T-cell (primary cell): Measurements from ENCODE around the gene GGT7. TPM values are rescaled to one million over a fixed set of nuclear protein-coding genes. Genes with fewer than 3 reads are reported as not detected.
A peak's percentile ranks its signal among the peaks of the same experiment; 100 is the strongest.
"Not testable (repeated sequence)": the region's sequence is repeated elsewhere in the genome, so short reads cannot be mapped to it uniquely, and the experiment has no call there.

ENCODE experiments used
- ATAC-seq, 4 experiments: fragments of 200-7000 bp in 3 of 4; fragments of 150-1000 bp in 1 of 4; cut with Tn5 transposase; replicated peaks in 1 of 4; 1 replicate in 3 of 4; 2 replicates in 1 of 4; pipeline ENCODE4 v1.10.0; 2021; ENCODE audit warnings: moderate library complexity in 3 of 4, mild to moderate bottlenecking in 2 of 4, moderate number of reproducible peaks in 1 of 4
- CTCF ChIA-PET, 2 donors: fragments of 300-600 bp; sonication (Branson Sonifier 250); formaldehyde crosslinking; loops; one replicate each; lab custom pipeline; 2022; ENCODE audit warnings: antibody characterized with exemption in 2 of 2; lab: Charles Lee
- POLR2A ChIA-PET, 2 donors: fragments of 300-600 bp; sonication (Branson Sonifier 250); formaldehyde crosslinking; loops; one replicate each; lab custom pipeline; 2022; ENCODE audit warnings: antibody characterized with exemption in 2 of 2; lab: Charles Lee
- DNase-seq, 35 experiments: peaks; one replicate each; pipeline versions ENCODE4 v3.0.0 to v3.0.0-alpha.2; 2013 to 2023
- H3K27ac ChIP-seq: one replicate; pipeline ENCODE4 v1.5.1; 2013; ENCODE audit warnings: low read length
- H3K27me3 ChIP-seq, 2 experiments: replicated peaks in 1 of 2; 1 replicate in 1 of 2; 2 replicates in 1 of 2; pipeline versions ENCODE4 v1.6.1 to v1.7.0; 2013; ENCODE audit warnings: low read length in 1 of 2, mixed read lengths in 1 of 2; ENCODE audit not compliant: control insufficient read depth in 2 of 2, insufficient read depth in 2 of 2; ENCODE audit errors: extremely low read depth in 1 of 2
- H3K36me3 ChIP-seq, 2 donors: 1 replicate in 1 of 2; 2 replicates in 1 of 2; pipeline versions ENCODE4 v1.6.1 to v1.7.0; 2013; ENCODE audit warnings: low read length in 1 of 2; ENCODE audit not compliant: control insufficient read depth in 2 of 2, insufficient read depth in 1 of 2; ENCODE audit errors: extremely low read depth in 1 of 2
- H3K4me1 ChIP-seq, 2 experiments: 1 replicate in 1 of 2; 2 replicates in 1 of 2; pipeline versions ENCODE4 v1.6.1 to v1.7.0; 2013; ENCODE audit warnings: low read length in 2 of 2, mixed read lengths in 1 of 2; ENCODE audit not compliant: insufficient read depth in 2 of 2, control insufficient read depth in 1 of 2; ENCODE audit errors: extremely low read depth in 1 of 2
- H3K4me3 ChIP-seq, 2 donors: 1 replicate in 1 of 2; 2 replicates in 1 of 2; pipeline versions ENCODE4 v1.5.1 to v1.7.0; 2013; ENCODE audit warnings: mild to moderate bottlenecking in 2 of 2, low read length in 1 of 2, moderate library complexity in 1 of 2; ENCODE audit not compliant: control insufficient read depth in 1 of 2; ENCODE audit errors: extremely low read depth in 1 of 2
- H3K9me3 ChIP-seq: 2 replicates; pipeline ENCODE4 v1.7.0; 2013
- H3K27ac Mint-ChIP-seq, 2 donors: one replicate each; pipeline ENCODE4 v1.8.0; 2020 to 2021; ENCODE audit warnings: mild to moderate bottlenecking in 2 of 2, mixed read lengths in 2 of 2
- H3K27me3 Mint-ChIP-seq, 2 donors: one replicate each; pipeline ENCODE4 v1.8.0; 2021 to 2022; ENCODE audit warnings: mixed read lengths in 2 of 2
- H3K36me3 Mint-ChIP-seq: one replicate; pipeline ENCODE4 v1.8.0; 2021; ENCODE audit warnings: mixed read lengths
- H3K4me1 Mint-ChIP-seq, 3 donors: one replicate each; pipeline ENCODE4 v1.8.0; 2020 to 2022; ENCODE audit warnings: mixed read lengths in 3 of 3, mild to moderate bottlenecking in 1 of 3
- H3K4me3 Mint-ChIP-seq, 3 donors: one replicate each; pipeline ENCODE4 v1.8.0; 2020 to 2022; ENCODE audit warnings: mild to moderate bottlenecking in 3 of 3, mixed read lengths in 3 of 3, moderate library complexity in 3 of 3
- H3K9me3 Mint-ChIP-seq, 3 donors: one replicate each; pipeline ENCODE4 v1.8.0; 2020 to 2022; ENCODE audit warnings: mixed read lengths in 3 of 3
- WGBS: methylation state at CpG from one replicate; pipeline ENCODE4 v1.1.5; 2013; ENCODE audit warnings: missing lambda C conversion rate; ENCODE audit not compliant: insufficient coverage; 5-methylcytosine and 5-hydroxymethylcytosine counted together
- total RNA-seq, 35 experiments: library from RNA in 6 of 35; stranded (reverse) in 6 of 35; fragments of 120-200 nt in 1 of 35; gene quantifications; one replicate each; pipeline versions ENCODE4 v1.2.1 to v1.2.4 and lab custom pipeline; 2013 to 2026

GGT7 gene
- total RNA-seq, 5 donors from 2014 or later (not counting 1 experiment from before 2014, with no cell fraction given): 31.5 to 47.0 (median 38.1) TPM

GRCh38 chr20:34915131-34915530 lies 42.5 kb upstream of the GGT7 start:
- no peak overlapping the region for H3K4me3 Mint-ChIP-seq
- H3K4me1 ChIP-seq: peaks cover 0 to 10% of the 10 kb centered on the region in 2 experiments
- no peaks in the 10 kb centered on the region for H3K9me3 ChIP-seq
- no peaks in the 10 kb centered on the region for H3K9me3 Mint-ChIP-seq
- H3K36me3 ChIP-seq: peaks cover 0 to 5% of the 10 kb centered on the region in 2 donors
- no peaks in the 10 kb centered on the region for H3K27me3 Mint-ChIP-seq
- WGBS: no CpG with 5 or more reads among the region's 4 CpGs
- ChIA-PET POLR2A (no interaction called here), CTCF (interaction anchor here in 1 of 2 donors (0.5 kb wide), 1 partner anchor 396 kb away, joined by 9 read pairs; no protein-coding TSS in a partner anchor)
- H3K36me3 Mint-ChIP-seq: peaks cover 9% of the 10 kb centered on the region
- H3K4me1 Mint-ChIP-seq: peaks cover 20 to 26% (median 23%) of the 10 kb centered on the region in 3 donors
- no peak for DNase-seq
- H3K27ac Mint-ChIP-seq: no peak overlapping the region
- no peaks in the 10 kb centered on the region for H3K27me3 ChIP-seq
- no peak overlapping the region for H3K27ac ChIP-seq
- no peak for ATAC-seq
- H3K4me3 ChIP-seq: no peak overlapping the region

GRCh38 chr20:34907616-34908469 lies 35.2 kb upstream of the GGT7 start:
- ATAC-seq (peak in 2 of 4 experiments; percentile 20 to 44), DNase-seq (peak in 2 of 35 experiments; percentile 2 to 19)
- Mint-ChIP-seq H3K4me3 (no peak overlapping the region), H3K36me3 (peaks cover 3% of the 10 kb centered on the region), H3K4me1 (peaks cover 7% of the 10 kb centered on the region in 3 donors), H3K27me3 (no peaks in the 10 kb centered on the region), H3K27ac (peak overlapping the region in 1 of 2 donors; percentile 49), H3K9me3 (no peaks in the 10 kb centered on the region)
- Histone ChIP-seq H3K36me3 (no peaks in the 10 kb centered on the region), H3K27me3 (no peaks in the 10 kb centered on the region), H3K9me3 (no peaks in the 10 kb centered on the region), H3K4me3 (no peak overlapping the region), H3K27ac (no peak overlapping the region), H3K4me1 (peaks cover 0 to 4% of the 10 kb centered on the region in 2 experiments)
- ChIA-PET CTCF (no interaction called here), POLR2A (interaction anchor here in 1 of 2 donors (0.7 kb wide), 1 partner anchor 317 kb away, joined by 6 read pairs; no protein-coding TSS in a partner anchor)
- WGBS: 77% methylated on average over 3 of the region's 7 CpGs

DNA sequence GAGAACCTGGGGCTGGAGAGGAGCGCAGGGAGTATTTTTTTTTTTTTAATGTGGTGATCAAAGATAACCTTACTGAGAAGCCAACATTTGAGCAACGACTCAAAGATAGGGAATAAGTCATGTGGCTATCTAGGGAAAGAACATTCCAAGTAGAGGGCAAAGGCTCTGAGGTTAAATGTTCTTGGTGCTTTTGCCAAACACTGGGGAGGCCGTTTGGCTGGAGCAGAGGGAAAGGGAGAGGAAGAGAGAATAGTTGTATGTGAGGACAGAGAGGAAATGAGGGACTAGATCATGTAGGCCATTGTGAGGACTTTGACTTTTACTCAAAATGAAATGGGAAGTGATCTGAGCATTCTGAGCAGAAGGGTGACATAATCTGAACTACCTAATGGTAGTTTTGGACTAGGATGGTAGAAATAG lies 31.6 kb upstream of the GGT7 start:
- no peak overlapping the region for H3K27ac Mint-ChIP-seq

DNA sequence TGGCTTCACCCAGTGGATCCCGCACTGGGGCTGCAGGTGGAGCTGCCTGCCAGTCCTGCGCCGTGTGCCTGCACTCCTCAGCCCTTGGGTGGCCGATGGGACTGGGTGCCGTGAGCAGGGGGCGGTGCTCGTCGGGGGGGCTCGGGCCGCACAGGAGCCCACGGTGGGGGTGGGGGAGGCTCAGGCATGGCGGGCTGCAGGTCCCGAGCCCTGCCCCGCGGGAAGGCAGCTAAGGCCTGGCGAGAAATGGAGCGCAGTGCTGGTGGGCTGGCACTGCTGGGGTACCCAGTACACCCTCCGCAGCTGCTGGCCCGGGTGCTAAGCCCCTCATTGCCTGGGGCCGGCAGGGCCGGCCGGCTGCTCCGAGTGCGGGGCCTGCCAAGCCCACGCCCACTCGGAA lies 26.1 kb upstream of the GGT7 start:
- peaks cover 13% of the 10 kb centered on the region for H3K36me3 Mint-ChIP-seq
- H3K27me3 Mint-ChIP-seq, CTCF ChIA-PET: not testable (repeated sequence)

More for the DNA sequence above, 31.6 kb upstream of the GGT7 start:
- H3K4me1 ChIP-seq: peaks cover 0 to 4% of the 10 kb centered on the region in 2 experiments
- no peaks in the 10 kb centered on the region for H3K36me3 ChIP-seq
- Mint-ChIP-seq H3K27me3 (no peaks in the 10 kb centered on the region), H3K9me3 (no peaks in the 10 kb centered on the region), H3K4me1 (peaks cover 7% of the 10 kb centered on the region in 3 donors), H3K36me3 (peaks cover 7% of the 10 kb centered on the region), H3K4me3 (no peak overlapping the region)
- no peaks in the 10 kb centered on the region for H3K9me3 ChIP-seq
- H3K27me3 ChIP-seq: no peaks in the 10 kb centered on the region
- 88% methylated on average over 3 of the region's 3 CpGs for WGBS
- H3K4me3 ChIP-seq: no peak overlapping the region
- DNase-seq: no peak
- no peak overlapping the region for H3K27ac ChIP-seq
- ChIA-PET CTCF (interaction anchor here in 1 of 2 donors (0.6 kb wide), 3 partner anchors 9 to 99 kb away, joined by 3 to 5 read pairs (median 3); no protein-coding TSS in a partner anchor), POLR2A (no interaction called here)
- no peak for ATAC-seq

GRCh38 chr20:34898129-34898528 lies 25.5 kb upstream of the GGT7 start:
- H3K36me3 Mint-ChIP-seq: peaks cover 13% of the 10 kb centered on the region
- H3K4me1 Mint-ChIP-seq, POLR2A ChIA-PET, H3K27me3 Mint-ChIP-seq, CTCF ChIA-PET, H3K27me3 ChIP-seq, H3K36me3 ChIP-seq, DNase-seq, H3K4me1 ChIP-seq, ATAC-seq, H3K4me3 ChIP-seq, H3K4me3 Mint-ChIP-seq, H3K9me3 ChIP-seq, H3K27ac ChIP-seq, H3K9me3 Mint-ChIP-seq, H3K27ac Mint-ChIP-seq: not testable (repeated sequence)
- WGBS: no CpG with 5 or more reads among the region's 3 CpGs

More for the DNA sequence above, 26.1 kb upstream of the GGT7 start:
- H3K9me3 ChIP-seq, H3K9me3 Mint-ChIP-seq, H3K4me1 Mint-ChIP-seq, H3K36me3 ChIP-seq, ATAC-seq, H3K4me3 Mint-ChIP-seq, H3K27me3 ChIP-seq, H3K4me1 ChIP-seq, POLR2A ChIA-PET, H3K27ac Mint-ChIP-seq, H3K27ac ChIP-seq, H3K4me3 ChIP-seq, DNase-seq: not testable (repeated sequence)
- WGBS: 96% methylated on average over 6 of the region's 26 CpGs

- ATAC-seq: no peak
- H3K9me3 Mint-ChIP-seq: no peaks in the 10 kb centered on the region
- no peaks in the 10 kb centered on the region for H3K27me3 Mint-ChIP-seq
- ChIA-PET CTCF (no interaction called here), POLR2A (no interaction called here)
- H3K4me3 Mint-ChIP-seq: no peak overlapping the region
- Histone ChIP-seq H3K4me1 (peaks cover 0 to 8% of the 10 kb centered on the region in 2 experiments), H3K27me3 (no peaks in the 10 kb centered on the region), H3K9me3 (no peaks in the 10 kb centered on the region), H3K4me3 (no peak overlapping the region), H3K36me3 (no peaks in the 10 kb centered on the region), H3K27ac (no peak overlapping the region)
- WGBS: no CpG with 5 or more reads among the region's 1 CpG
- no peak for DNase-seq
- peaks cover 11% of the 10 kb centered on the region for H3K36me3 Mint-ChIP-seq
- H3K27ac Mint-ChIP-seq: no peak overlapping the region
- peaks cover 5 to 15% (median 13%) of the 10 kb centered on the region in 3 donors for H3K4me1 Mint-ChIP-seq
Observed at GRCh38 chr20:34896086-34896621, 23.5 kb upstream of the GGT7 start.
